Small intestine (tissue), 7 donors: Measurements from ENCODE around the gene CHD1L. TPM values are rescaled to one million over a fixed set of nuclear protein-coding genes. Genes with fewer than 3 reads are reported as not detected.
"Not testable (repeated sequence)": the region's sequence is repeated elsewhere in the genome, so short reads cannot be mapped to it uniquely, and the experiment has no call there.

Experiments
- DNase-seq, 2 donors: peaks; one replicate each; pipeline versions ENCODE4 v3.0.0 to v3.0.0-alpha.2; 2013
- FAIRE-seq: peaks from 2 replicates; lab custom pipeline; 2012; peaks lifted over from hg19 to GRCh38; lab: Jason Lieb, UNC
- H3K27ac ChIP-seq, 3 donors: one replicate each; pipeline ENCODE4 v1.5.1; 2013; ENCODE audit warnings: low read length in 2 of 3, mild to moderate bottlenecking in 2 of 3, control low read depth in 1 of 3, inconsistent platforms in 1 of 3, low read depth in 1 of 3, moderate library complexity in 1 of 3
- H3K27me3 ChIP-seq, 3 donors: one replicate each; pipeline ENCODE4 v1.6.1; 2013; ENCODE audit warnings: low read length in 3 of 3, inconsistent platforms in 1 of 3; ENCODE audit not compliant: control insufficient read depth in 3 of 3, insufficient read depth in 3 of 3
- H3K36me3 ChIP-seq, 3 donors: one replicate each; pipeline ENCODE4 v1.6.1; 2013; ENCODE audit warnings: low read length in 3 of 3, inconsistent platforms in 1 of 3, low read depth in 1 of 3, mild to moderate bottlenecking in 1 of 3, moderate library complexity in 1 of 3; ENCODE audit not compliant: control insufficient read depth in 3 of 3, insufficient read depth in 2 of 3
- H3K4me1 ChIP-seq, 3 donors: one replicate each; pipeline ENCODE4 v1.6.1; 2013; ENCODE audit warnings: low read length in 2 of 3, inconsistent platforms in 1 of 3, low read depth in 1 of 3, mild to moderate bottlenecking in 1 of 3, moderate library complexity in 1 of 3; ENCODE audit not compliant: control insufficient read depth in 3 of 3, insufficient read depth in 2 of 3
- H3K4me3 ChIP-seq, 3 donors: one replicate each; pipeline ENCODE4 v1.5.1; 2013; ENCODE audit warnings: low read length in 3 of 3, control low read depth in 1 of 3, inconsistent platforms in 1 of 3, low read depth in 1 of 3, mild to moderate bottlenecking in 1 of 3, moderate library complexity in 1 of 3
- H3K9me3 ChIP-seq, 2 donors: one replicate each; pipeline ENCODE4 v1.6.1; 2013; ENCODE audit warnings: low read depth in 1 of 2, low read length in 1 of 2; ENCODE audit not compliant: control insufficient read depth in 2 of 2, insufficient read depth in 1 of 2
- WGBS, 3 donors: extraction: QIAGEN DNeasy Blood & Tissue Kit; methylation state at CpG; one replicate each; pipeline ENCODE4 v1.1.7; 2013; 5-methylcytosine and 5-hydroxymethylcytosine counted together
- polyA plus RNA-seq, 4 donors: library from polyadenylated mRNA; stranded (reverse) in 3 of 4; unstranded in 1 of 4; fragments of 200-250 nt in 3 of 4; fragments of 120-200 nt in 1 of 4; gene quantifications; one replicate each; pipeline versions ENCODE4 v1.2.1 to v1.2.3, GENCODE V29; 2013
- donor health status: healthy with polysubstance abuse.
- donor health status: control.
- donor health status: control.
- donor health status: Bipolar disorder and iron deficiency.
- donor health status: healthy.

CHD1L gene
- polyA plus RNA-seq, 4 donors, result 20.6 to 71.3 (median 33.2) TPM

GRCh38 chr1:147292012-147292411 lies 49.5 kb downstream of the CHD1L start:
- Histone ChIP-seq H3K36me3 (peaks cover 18 to 43% (median 32%) of the 10 kb centered on the region in 3 donors), H3K4me3 (no peak overlapping the region), H3K27me3 (no peaks in the 10 kb centered on the region), H3K4me1 (no peaks in the 10 kb centered on the region), H3K9me3 (peaks cover 0 to 4% of the 10 kb centered on the region in 2 donors), H3K27ac (no peak overlapping the region)
- no peak for DNase-seq
- 92 to 94% (median 92%) methylated on average over 4 of the region's 4 CpGs for WGBS, 3 donors
- no peak for FAIRE-seq

- WGBS, 3 donors, result 62 to 95% (median 80%) methylated on average over 3 of the region's 3 CpGs
- H3K27me3 ChIP-seq, result no peaks in the 10 kb centered on the region
- no peaks in the 10 kb centered on the region for H3K4me1 ChIP-seq
- peaks cover 0 to 4% of the 10 kb centered on the region in 2 donors for H3K9me3 ChIP-seq
- no peak overlapping the region for H3K27ac ChIP-seq
- H3K4me3 ChIP-seq, result no peak overlapping the region
- FAIRE-seq (no peak), DNase-seq (no peak)
- H3K36me3 ChIP-seq, result peaks cover 20 to 44% (median 32%) of the 10 kb centered on the region in 3 donors
These were observed 50.3 kb downstream of the CHD1L start for GRCh38 chr1:147292631-147293251.

- peaks cover 9 to 30% (median 14%) of the 10 kb centered on the region in 3 donors for H3K36me3 ChIP-seq
- 96 to 99% (median 97%) methylated on average over 2 of the region's 2 CpGs for WGBS, 3 donors
- DNase-seq, result no peak
- no peaks in the 10 kb centered on the region for H3K4me1 ChIP-seq
- no peaks in the 10 kb centered on the region for H3K27me3 ChIP-seq
- no peak overlapping the region for H3K27ac ChIP-seq
- no peak overlapping the region for H3K4me3 ChIP-seq
- FAIRE-seq, result no peak
- H3K9me3 ChIP-seq, result peaks cover 0 to 15% of the 10 kb centered on the region in 2 donors
These were observed 55.0 kb downstream of the CHD1L start for GRCh38 chr1:147297438-147297837.

- not testable (repeated sequence) for H3K27me3 ChIP-seq, H3K4me1 ChIP-seq, DNase-seq, H3K9me3 ChIP-seq, H3K36me3 ChIP-seq, H3K27ac ChIP-seq, FAIRE-seq, H3K4me3 ChIP-seq
- 90 to 95% (median 95%) methylated on average over 3 of the region's 3 CpGs for WGBS, 3 donors
These were observed 63.3 kb downstream of the CHD1L start for GRCh38 chr1:147305803-147306202.

- no peak for DNase-seq
- H3K27me3 ChIP-seq, result no peaks in the 10 kb centered on the region
- WGBS, 3 donors, result 84 to 88% (median 84%) methylated on average over 3 of the region's 3 CpGs
- H3K4me1 ChIP-seq, result no peaks in the 10 kb centered on the region
- H3K4me3 ChIP-seq, result no peak overlapping the region
- no peak overlapping the region for H3K27ac ChIP-seq
- H3K36me3 ChIP-seq, result no peaks in the 10 kb centered on the region
- no peak for FAIRE-seq
- H3K9me3 ChIP-seq, result peaks cover 0 to 3% of the 10 kb centered on the region in 2 donors
These were observed 74.5 kb downstream of the CHD1L start for GRCh38 chr1:147316968-147317367.

- not testable (repeated sequence) for H3K36me3 ChIP-seq, H3K4me3 ChIP-seq, H3K27me3 ChIP-seq, H3K9me3 ChIP-seq, FAIRE-seq, H3K4me1 ChIP-seq, DNase-seq, H3K27ac ChIP-seq
- 56 to 71% (median 58%) methylated on average over 18 to 26 of the region's 26 CpGs for WGBS, 3 donors
These were observed 84.6 kb downstream of the CHD1L start for GRCh38 chr1:147326933-147327687.

- 43 to 54% (median 48%) methylated on average over 5 of the region's 5 CpGs for WGBS, 3 donors
- DNase-seq, result no peak
- no peak for FAIRE-seq
These were observed 91.8 kb downstream of the CHD1L start for GRCh38 chr1:147334292-147334691.

GRCh38 chr1:147336291-147336690 lies 93.8 kb downstream of the CHD1L start:
- no peak for FAIRE-seq
- WGBS, 3 donors, result 62 to 70% (median 67%) methylated on average over 2 of the region's 2 CpGs

More at GRCh38 chr1:147334292-147334691, 91.8 kb downstream of the CHD1L start:
- H3K4me3 ChIP-seq, result no peak overlapping the region
- no peaks in the 10 kb centered on the region for H3K4me1 ChIP-seq
- H3K27me3 ChIP-seq, result peaks cover 0 to 3% (median 0%) of the 10 kb centered on the region in 3 donors
- no peak overlapping the region for H3K27ac ChIP-seq
- H3K36me3 ChIP-seq, result no peaks in the 10 kb centered on the region
- no peaks in the 10 kb centered on the region for H3K9me3 ChIP-seq

More at GRCh38 chr1:147336291-147336690, 93.8 kb downstream of the CHD1L start:
- Histone ChIP-seq H3K27ac (no peak overlapping the region), H3K4me1 (no peaks in the 10 kb centered on the region), H3K27me3 (peaks cover 0 to 6% (median 5%) of the 10 kb centered on the region in 3 donors), H3K4me3 (no peak overlapping the region), H3K36me3 (no peaks in the 10 kb centered on the region), H3K9me3 (no peaks in the 10 kb centered on the region)
- no peak for DNase-seq
